GM11168 (cell line): ENCODE results near the gene TRIM46.

Source experiments
- in situ Hi-C: fragments of 300-500 bp; cut with MboI; formaldehyde crosslinking; loops from one replicate; pipeline ENCODE4 v1.12.0; 2022; ENCODE audit warnings: low sequenced_read_pairs; ENCODE audit not compliant: unreplicated experiment

The TRIM46 gene, protein sequence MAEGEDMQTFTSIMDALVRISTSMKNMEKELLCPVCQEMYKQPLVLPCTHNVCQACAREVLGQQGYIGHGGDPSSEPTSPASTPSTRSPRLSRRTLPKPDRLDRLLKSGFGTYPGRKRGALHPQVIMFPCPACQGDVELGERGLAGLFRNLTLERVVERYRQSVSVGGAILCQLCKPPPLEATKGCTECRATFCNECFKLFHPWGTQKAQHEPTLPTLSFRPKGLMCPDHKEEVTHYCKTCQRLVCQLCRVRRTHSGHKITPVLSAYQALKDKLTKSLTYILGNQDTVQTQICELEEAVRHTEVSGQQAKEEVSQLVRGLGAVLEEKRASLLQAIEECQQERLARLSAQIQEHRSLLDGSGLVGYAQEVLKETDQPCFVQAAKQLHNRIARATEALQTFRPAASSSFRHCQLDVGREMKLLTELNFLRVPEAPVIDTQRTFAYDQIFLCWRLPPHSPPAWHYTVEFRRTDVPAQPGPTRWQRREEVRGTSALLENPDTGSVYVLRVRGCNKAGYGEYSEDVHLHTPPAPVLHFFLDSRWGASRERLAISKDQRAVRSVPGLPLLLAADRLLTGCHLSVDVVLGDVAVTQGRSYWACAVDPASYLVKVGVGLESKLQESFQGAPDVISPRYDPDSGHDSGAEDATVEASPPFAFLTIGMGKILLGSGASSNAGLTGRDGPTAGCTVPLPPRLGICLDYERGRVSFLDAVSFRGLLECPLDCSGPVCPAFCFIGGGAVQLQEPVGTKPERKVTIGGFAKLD

DNA sequence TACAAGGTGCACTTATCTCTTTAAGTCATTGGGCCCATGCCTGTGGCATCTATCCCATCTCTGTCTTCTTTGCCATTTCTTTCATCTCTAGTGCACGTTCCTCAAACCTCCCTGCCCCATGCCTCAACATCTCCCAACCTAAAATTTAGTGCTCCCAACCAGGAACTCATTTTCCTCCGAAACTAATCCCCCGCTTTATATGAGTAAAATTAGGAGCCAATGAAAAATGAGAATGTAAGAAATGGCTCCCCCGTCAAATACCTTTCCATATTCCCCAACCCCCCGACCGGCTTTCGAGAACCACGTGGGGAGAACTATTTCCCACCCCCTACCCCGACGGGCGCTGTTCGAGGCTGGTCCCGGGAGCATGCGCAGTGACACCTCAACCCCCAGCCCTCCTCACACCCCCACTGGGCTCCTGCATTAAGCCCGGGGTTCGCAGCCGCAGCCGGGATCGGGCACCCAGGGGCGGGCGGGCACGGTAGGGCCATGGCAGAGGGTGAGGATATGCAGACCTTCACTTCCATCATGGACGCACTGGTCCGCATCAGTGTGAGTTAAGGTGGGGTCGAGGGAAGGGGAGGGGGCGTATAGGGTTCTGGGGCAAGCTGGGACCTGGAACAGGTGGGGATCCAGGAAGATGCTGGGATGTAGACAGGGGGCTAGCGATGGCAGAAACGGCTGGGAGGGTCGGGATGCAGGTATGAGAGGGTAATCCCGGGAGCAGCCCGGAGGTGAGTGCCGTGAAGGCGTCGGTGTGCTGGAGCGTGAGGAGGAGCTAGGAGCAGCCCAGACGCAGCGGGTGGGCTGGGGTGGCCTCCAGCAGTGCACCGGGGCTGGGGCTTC, at the start of gene TRIM46:
TSS of gene TRIM46 (plus strand) at position 372 of the 846 bp plus-strand sequence. CDS start at position 490, 118 bp downstream.
- in situ Hi-C loops: no loop called here

GRCh38 chr1:155124503-155125463, 48.9 kb upstream of the TRIM46 start:
- in situ Hi-C loops: no loop called here

DNA sequence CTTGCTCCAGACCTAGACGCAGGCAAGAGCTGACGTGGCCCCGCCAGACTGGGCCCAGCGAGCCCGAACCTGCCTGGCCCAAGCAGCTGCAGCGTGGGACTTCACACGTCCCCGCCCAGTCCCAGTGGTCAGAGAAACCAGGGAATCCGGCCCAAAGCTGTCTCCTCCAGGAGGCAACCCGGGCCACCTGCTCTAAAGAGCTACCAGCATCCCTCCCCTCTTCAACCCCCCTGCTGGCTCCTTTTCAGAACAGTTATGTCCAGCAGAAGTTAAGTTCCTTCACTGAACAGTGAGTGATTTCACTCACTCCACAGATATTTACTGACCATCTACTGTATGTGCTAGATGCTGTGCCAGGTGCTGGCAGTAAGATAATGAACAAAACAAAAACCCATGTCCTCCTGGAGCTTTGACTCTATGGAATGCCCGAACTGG, 48.1 kb upstream of the TRIM46 start:
- in situ Hi-C loops: no loop called here

- in situ Hi-C loops: no loop called here
Observed at GRCh38 chr1:155125946-155126555, 47.6 kb upstream of the TRIM46 start.

DNA sequence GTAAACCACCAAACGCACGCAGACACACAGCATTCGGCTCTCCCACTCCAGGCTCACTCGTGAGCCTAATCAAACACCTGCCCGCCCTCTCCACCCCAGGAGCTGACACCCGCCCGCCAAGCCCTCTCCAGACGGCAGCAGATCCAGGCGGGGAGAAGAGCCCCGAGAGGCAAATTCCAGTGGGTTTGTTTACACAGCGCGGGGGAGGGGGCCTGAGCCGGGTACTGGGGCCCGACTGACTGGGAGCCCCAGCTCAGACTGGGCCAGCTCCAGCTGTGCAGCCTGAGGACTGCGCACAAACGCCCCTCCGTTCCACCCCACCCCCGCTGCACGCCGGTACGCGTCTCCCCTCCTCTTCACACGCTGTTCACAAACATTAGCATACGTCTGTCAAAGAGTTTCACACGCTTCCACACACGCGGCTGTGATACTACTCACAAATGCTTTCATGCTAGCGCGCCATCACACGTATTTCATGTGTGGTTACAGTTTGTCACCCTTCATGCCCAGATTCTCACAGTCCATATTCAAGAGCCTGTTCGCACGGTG, 47.0 kb upstream of the TRIM46 start:
- in situ Hi-C loops: no loop called here

DNA sequence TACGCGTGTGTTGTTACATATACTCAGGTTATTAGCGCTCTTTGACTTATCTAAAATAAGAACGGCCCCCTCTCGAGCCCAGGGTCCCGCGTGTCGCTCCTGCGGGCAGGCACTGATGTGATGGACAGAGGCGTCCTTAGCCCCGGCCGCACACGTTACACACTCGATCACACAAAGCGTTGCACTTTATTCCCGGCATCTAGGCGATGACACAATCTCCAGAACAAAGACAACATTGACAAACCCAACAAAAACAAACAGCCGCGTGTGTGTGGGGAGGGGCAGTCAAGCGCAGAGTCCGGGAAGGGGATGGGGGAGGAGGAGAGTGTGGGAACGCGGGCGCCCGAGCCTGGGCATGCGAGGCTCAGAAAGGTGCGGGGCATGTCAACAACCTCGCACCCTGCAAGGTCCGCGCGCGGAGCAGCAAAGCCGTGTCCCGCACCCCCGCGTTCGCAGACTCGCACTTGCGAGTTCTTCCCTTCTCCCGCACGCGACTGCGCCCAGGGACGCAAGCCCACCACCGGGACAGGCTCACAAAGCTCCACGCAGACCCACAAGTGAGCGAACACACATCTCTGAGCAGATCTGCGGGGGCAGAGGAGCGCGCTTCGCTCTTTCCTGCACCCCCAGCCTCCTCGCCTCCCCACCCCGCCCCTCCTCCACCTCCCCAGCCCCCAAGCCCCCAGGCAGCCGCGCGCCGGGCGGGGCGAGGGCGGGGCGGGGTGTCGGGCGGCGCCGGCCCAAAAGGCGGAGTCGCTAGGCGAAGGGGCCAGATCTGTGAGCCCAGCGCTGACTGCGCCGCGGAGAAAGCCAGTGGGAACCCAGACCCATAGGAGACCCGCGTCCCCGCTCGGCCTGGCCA, 46.3 kb upstream of the TRIM46 start, which contains the start of gene EFNA1:
TSS of gene EFNA1 (plus strand) at position 772 of the 862 bp plus-strand sequence. CDS start 102 bp downstream, outside the sequence.
- in situ Hi-C loops: no loop called here

GRCh38 chr1:155127967-155128754, 45.5 kb upstream of the TRIM46 start:
- in situ Hi-C loops: no loop called here

DNA sequence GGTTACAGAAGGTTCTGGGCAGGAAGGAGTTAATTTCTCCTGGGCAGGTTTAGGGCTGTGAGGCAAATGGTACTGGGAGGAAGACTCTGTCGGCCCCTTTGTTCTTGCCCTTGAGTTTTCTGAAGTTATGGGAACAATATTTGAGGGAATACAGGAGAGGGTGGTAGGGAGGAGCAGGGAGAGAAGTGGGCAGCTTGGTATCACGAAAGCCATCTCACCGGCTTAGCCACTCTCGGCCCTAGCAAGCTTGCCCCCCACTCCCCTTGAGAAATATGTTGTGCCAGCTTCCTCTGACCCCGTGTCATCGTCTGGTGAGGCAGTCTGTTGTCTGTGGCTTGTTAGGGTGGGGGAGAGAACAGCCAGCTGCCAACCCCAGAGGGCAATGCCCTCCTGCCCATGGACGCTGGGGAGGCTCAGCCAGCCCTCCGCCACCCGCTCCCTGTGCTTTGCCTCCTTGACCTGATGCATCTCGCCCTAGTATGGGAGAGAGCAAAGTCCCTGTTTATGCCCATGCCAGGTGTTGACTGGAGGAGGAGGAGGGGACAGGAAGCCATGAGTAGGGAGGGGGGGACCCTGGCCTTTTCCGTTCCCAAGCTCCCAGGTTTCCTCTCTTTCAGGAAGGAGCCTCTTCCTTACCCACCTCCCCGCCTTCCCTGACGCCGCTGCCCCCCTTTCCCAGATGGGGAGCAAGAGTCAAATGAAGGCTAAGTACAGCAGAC, 44.7 kb upstream of the TRIM46 start:
- in situ Hi-C loops: no loop called here

GRCh38 chr1:155130272-155131006, 43.2 kb upstream of the TRIM46 start:
- in situ Hi-C loops: no loop called here

GRCh38 chr1:155131285-155131684, 42.4 kb upstream of the TRIM46 start:
- in situ Hi-C loops: no loop called here

DNA sequence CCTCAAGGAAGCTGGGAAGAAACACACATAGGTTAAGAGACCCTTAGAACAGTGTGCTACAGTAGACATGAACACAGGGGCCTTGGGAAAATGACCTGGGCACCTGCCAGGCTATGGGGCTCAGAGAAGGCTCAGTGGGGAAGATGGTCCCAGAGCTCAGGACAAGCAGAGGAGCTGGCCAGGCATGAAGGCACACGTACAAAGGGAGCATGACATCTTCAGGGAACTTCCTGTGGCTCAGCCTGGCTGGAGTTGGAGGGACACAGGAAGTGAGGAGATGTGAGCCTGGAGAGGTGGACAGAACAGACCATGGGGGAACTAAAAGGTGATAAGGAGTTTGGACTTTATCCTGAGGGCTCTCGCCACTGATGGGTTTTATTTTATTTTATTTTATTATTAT, 41.8 kb upstream of the TRIM46 start:
- in situ Hi-C loops: no loop called here

DNA sequence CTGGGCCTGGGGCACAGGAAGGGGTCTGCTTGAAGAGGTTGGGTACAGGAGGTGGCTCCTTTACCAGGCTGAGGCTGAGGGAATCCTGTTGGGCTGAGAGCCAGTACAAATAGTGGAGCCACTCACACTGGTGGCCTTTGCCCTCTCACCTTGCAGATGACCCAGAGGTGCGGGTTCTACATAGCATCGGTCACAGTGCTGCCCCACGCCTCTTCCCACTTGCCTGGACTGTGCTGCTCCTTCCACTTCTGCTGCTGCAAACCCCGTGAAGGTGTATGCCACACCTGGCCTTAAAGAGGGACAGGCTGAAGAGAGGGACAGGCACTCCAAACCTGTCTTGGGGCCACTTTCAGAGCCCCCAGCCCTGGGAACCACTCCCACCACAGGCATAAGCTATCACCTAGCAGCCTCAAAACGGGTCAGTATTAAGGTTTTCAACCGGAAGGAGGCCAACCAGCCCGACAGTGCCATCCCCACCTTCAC, 39.8 kb upstream of the TRIM46 start:
- in situ Hi-C loops: no loop called here

GRCh38 chr1:155134322-155134721, 39.3 kb upstream of the TRIM46 start:
- in situ Hi-C loops: no loop called here

DNA sequence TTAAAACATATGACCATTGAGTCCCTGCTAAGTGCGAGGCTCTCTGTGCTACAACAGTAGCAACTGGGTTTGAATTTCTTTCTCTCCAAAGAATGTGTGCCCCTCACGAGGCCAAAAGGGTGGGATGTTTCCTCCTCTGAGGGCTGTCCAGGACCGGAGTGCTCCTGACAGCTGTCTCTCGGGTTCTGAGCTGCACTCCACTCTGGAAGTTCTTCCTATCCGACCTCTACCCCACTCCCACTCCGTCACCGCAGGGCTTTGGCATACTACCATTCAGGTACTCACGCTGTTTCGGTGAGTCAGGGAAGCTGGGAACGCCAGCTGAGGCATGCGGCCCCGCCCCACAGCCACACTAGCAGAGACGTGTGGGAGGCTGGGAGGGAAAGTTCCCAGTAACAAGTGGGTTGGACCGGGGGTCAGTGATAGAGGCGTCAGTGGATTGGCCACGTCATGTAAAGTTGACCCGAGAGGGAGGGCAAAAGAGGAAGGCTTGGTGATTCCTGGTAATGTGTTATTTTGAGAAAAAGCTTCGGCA, 38.7 kb upstream of the TRIM46 start:
- in situ Hi-C loops: no loop called here

- in situ Hi-C loops: no loop called here
Observed at GRCh38 chr1:155135415-155136028, 38.1 kb upstream of the TRIM46 start, which contains the start of gene SLC50A1. Gene SLC50A1 (plus strand): TSS chr1:155135852. CDS start chr1:155135912, 60 bp downstream.
